ENCODE data around the gene ZSCAN1.

Gene ZSCAN1

DNA sequence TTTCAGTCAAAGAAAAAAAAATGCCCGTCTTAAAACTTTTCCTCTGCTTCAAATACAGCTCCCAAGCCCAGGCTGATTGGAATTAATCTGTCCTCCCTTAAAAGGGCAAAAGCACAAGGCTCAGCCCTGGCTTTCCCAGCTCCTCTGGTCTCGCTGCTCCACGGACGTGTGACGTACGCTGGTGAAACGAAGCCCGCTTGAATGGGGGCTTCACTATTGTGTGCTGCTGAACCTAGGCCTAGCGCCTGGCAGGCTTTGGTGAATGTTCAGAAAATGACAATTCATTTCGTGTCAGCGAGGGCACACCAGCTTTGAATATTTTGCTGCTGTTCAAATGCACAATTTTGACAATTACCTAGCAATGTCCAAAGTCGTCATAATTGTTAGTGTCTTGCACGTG, 24.6 kb downstream of the ZSCAN1 start:
- H3K27ac ChIP-seq, result no peak overlapping the region
- no peak overlapping the region for H3K9ac ChIP-seq (ENCODE audit: insufficient read length)
- no peak for DNase-seq (ENCODE audit: low read depth, low spot score)
- TF ChIP-seq POLR2AphosphoS5 (IDR thresholded peaks at IDR 0.05; ENCODE audit: borderline replicate concordance, low read depth, low read length) (no peak), FOXP2 (optimal IDR thresholded peaks at IDR 0.05; ENCODE audit: control extremely low read depth, extremely low read length, insufficient read depth) (no peak), EZH2 (IDR thresholded peaks at IDR 0.05) (no peak)
- H3K36me3 ChIP-seq (ENCODE audit: insufficient read depth, low read length), result no peaks in the 10 kb centered on the region
- no peaks in the 10 kb centered on the region for H3K9me3 ChIP-seq (ENCODE audit: low read depth, low read length)
- H3K4me3 ChIP-seq, result no peak overlapping the region

DNA sequence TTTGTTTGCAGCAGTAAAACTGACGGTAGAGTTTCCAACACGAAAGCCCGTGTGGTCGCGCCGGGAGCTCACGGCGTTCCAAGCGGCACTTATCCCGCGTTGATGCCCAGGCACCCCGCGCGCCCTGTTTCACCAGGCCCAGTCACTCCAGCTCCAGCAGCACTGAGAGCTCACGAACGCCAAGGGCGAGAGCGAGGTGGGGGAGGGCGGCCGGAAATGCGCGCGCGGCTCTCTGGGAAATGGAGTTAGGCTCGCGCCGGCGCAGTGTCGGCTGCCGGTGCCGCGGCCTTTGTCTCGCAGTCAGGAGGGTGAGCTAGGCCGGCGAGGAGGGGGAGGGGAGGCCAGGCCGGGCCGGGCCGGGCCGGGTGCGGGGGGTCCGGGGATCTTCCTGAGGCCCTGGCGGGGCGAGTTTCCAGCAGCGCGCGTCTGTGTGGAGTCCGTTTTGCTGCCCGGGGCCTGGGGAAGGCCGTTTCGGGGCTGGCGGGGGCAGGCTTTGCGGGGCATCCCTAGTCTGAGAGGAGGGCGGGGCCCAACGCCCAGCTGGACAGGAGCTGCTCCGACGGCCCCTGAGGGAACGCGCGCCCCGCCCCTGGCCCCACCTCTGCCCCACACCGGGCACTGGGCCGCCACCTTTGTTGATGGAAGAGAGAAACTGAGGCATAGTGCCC, 25.3 kb downstream of the ZSCAN1 start, which contains the start of gene ZNF135:
ZNF135 (plus strand) TSS at position 280 of the 668 bp plus-strand sequence. CDS start 721 bp downstream, outside the sequence.
- TF ChIP-seq FOXP2 (optimal IDR thresholded peaks at IDR 0.05; ENCODE audit: control extremely low read depth, extremely low read length, insufficient read depth), result no peak
- TF ChIP-seq POLR2AphosphoS5 (IDR thresholded peaks at IDR 0.05; ENCODE audit: borderline replicate concordance, low read depth, low read length), result no peak
- no peak for TF ChIP-seq EZH2 (IDR thresholded peaks at IDR 0.05)
- Histone ChIP-seq H3K27ac (no peak within 1 kb of the TSS), H3K9ac (ENCODE audit: insufficient read length) (no peak within 1 kb of the TSS), H3K9me3 (ENCODE audit: low read depth, low read length) (no peaks in the 10 kb centered on the region), H3K4me3 (no peak within 1 kb of the TSS), H3K36me3 (ENCODE audit: insufficient read depth, low read length) (no peaks in the 10 kb centered on the region)
- DNase-seq (ENCODE audit: low read depth, low spot score), result no peak

DNA sequence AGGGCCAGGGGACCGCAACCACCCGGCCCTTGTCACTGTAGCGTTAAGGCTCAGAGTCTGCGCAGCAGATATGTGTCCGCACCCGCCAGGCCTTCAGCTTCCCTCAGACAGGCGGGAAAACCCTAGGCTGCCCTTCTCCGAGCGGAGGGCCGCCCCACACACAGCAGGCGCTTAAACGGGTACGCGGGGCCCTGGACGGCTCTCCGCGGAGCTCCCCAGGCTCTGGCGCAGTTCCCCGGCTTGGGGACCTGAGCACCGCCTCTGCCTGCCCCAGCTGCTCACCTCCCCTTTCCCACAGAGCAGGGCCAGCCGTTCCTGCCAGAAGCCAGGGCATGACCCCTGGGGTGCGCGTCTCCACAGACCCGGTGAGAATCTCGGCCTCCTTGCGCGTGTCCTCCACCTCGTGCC, 25.9 kb downstream of the ZSCAN1 start:
- H3K27ac ChIP-seq, result no peak overlapping the region
- H3K9ac ChIP-seq (ENCODE audit: insufficient read length), result no peak overlapping the region
- TF ChIP-seq POLR2AphosphoS5 (IDR thresholded peaks at IDR 0.05; ENCODE audit: borderline replicate concordance, low read depth, low read length), result no peak
- TF ChIP-seq FOXP2 (optimal IDR thresholded peaks at IDR 0.05; ENCODE audit: control extremely low read depth, extremely low read length, insufficient read depth), result no peak
- no peak for TF ChIP-seq EZH2 (IDR thresholded peaks at IDR 0.05)
- H3K9me3 ChIP-seq (ENCODE audit: low read depth, low read length), result no peaks in the 10 kb centered on the region
- DNase-seq (ENCODE audit: low read depth, low spot score), result no peak
- H3K4me3 ChIP-seq, result no peak overlapping the region
- no peaks in the 10 kb centered on the region for H3K36me3 ChIP-seq (ENCODE audit: insufficient read depth, low read length)

DNA sequence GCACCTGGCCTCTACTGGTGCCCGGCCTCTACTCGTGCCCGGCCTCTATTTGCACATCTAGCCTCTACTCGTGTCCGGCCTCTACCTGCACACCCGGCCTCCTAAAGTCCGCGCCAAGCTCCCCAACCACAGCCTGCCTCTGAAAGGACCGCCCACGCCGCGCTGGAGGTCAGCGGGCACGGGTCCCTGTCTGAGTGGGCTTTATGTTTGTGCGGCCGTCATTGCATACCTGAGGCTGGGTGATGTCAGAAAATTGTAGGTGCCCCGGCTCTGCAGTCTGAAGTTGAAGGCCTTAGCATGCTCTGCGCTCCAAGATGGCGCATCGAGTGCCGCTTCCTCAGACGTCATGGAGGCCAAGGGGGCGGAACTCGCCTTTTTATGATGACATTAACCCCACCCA, 26.4 kb downstream of the ZSCAN1 start:
- no peak for DNase-seq (ENCODE audit: low read depth, low spot score)
- no peaks in the 10 kb centered on the region for H3K36me3 ChIP-seq (ENCODE audit: insufficient read depth, low read length)
- no peaks in the 10 kb centered on the region for H3K9me3 ChIP-seq (ENCODE audit: low read depth, low read length)
- H3K4me3 ChIP-seq, result no peak overlapping the region
- no peak for TF ChIP-seq FOXP2 (optimal IDR thresholded peaks at IDR 0.05; ENCODE audit: control extremely low read depth, extremely low read length, insufficient read depth)
- no peak for TF ChIP-seq POLR2AphosphoS5 (IDR thresholded peaks at IDR 0.05; ENCODE audit: borderline replicate concordance, low read depth, low read length)
- TF ChIP-seq EZH2 (IDR thresholded peaks at IDR 0.05), result no peak
- H3K9ac ChIP-seq (ENCODE audit: insufficient read length), result no peak overlapping the region
- H3K27ac ChIP-seq, result no peak overlapping the region

DNA sequence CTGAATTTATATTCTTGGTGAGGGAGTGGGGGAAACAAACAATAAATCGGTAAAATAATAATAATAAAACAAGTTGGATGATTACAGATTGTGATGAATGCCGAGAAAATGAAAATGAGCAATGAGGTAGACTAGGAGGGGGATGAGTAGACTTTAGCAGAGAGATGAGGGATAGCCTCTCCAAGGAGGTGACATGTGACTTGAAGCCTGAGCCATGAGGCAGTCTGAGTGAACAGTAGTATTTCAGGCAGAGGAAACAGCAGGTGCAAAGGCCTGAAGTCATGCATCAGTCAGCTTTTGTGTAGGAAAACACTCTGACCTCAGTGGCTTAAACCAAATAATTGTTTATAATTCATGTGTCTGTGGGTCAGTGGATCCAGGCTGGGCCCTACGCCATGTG, 29.9 kb downstream of the ZSCAN1 start:
- Histone ChIP-seq H3K27ac (no peak overlapping the region), H3K9me3 (ENCODE audit: low read depth, low read length) (no peaks in the 10 kb centered on the region), H3K4me3 (no peak overlapping the region), H3K9ac (ENCODE audit: insufficient read length) (no peak overlapping the region), H3K36me3 (ENCODE audit: insufficient read depth, low read length) (no peaks in the 10 kb centered on the region)
- TF ChIP-seq FOXP2 (optimal IDR thresholded peaks at IDR 0.05; ENCODE audit: control extremely low read depth, extremely low read length, insufficient read depth), result no peak
- TF ChIP-seq POLR2AphosphoS5 (IDR thresholded peaks at IDR 0.05; ENCODE audit: borderline replicate concordance, low read depth, low read length), result no peak
- no peak for TF ChIP-seq EZH2 (IDR thresholded peaks at IDR 0.05)
- DNase-seq (ENCODE audit: low read depth, low spot score), result no peak

DNA sequence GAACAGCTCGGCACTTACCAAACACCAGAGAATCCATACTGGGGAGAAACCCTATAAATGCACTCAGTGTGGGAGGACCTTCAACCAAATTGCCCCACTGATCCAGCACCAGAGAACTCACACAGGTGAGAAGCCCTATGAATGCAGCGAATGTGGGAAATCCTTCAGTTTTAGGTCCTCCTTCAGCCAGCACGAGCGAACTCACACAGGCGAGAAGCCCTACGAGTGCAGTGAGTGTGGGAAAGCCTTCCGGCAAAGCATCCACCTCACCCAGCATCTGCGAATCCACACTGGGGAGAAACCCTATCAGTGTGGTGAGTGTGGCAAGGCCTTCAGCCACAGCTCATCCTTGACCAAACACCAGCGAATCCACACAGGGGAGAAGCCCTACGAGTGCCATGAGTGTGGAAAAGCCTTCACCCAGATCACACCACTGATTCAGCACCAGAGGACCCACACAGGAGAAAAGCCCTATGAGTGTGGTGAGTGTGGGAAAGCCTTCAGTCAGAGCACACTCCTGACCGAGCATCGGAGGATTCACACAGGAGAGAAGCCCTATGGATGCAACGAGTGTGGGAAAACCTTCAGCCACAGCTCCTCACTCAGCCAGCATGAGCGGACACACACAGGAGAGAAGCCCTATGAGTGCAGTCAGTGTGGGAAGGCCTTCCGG, 33.6 kb downstream of the ZSCAN1 start:
- DNase-seq (ENCODE audit: low read depth, low spot score), result no peak
- no peak overlapping the region for H3K9ac ChIP-seq (ENCODE audit: insufficient read length)
- TF ChIP-seq EZH2 (IDR thresholded peaks at IDR 0.05) (no peak), POLR2AphosphoS5 (IDR thresholded peaks at IDR 0.05; ENCODE audit: borderline replicate concordance, low read depth, low read length) (no peak), FOXP2 (optimal IDR thresholded peaks at IDR 0.05; ENCODE audit: control extremely low read depth, extremely low read length, insufficient read depth) (no peak)
- no peak overlapping the region for H3K4me3 ChIP-seq
- no peaks in the 10 kb centered on the region for H3K9me3 ChIP-seq (ENCODE audit: low read depth, low read length)
- H3K36me3 ChIP-seq (ENCODE audit: insufficient read depth, low read length), result no peaks in the 10 kb centered on the region
- no peak overlapping the region for H3K27ac ChIP-seq

DNA sequence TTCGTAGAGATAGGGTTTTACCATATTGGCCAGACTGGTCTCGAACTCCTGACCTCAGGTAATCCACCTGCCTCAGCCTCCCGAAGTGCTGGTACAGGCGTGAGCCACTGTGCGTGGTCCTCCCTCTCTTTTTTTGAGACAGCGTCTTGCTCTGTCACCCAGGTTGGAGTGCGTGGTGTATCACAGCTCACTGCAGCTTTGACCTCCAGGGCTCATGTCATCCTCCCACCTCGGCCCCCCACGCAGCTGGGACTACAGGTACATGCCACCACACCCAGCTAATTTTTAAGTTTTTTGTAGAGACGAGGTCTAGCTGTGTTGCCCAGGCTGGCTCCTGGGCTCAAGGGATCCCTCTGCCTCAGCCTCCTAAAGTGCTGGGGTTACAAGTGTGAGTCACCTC, 46.0 kb downstream of the ZSCAN1 start:
- TF ChIP-seq POLR2AphosphoS5 (IDR thresholded peaks at IDR 0.05; ENCODE audit: borderline replicate concordance, low read depth, low read length) (no peak), FOXP2 (optimal IDR thresholded peaks at IDR 0.05; ENCODE audit: control extremely low read depth, extremely low read length, insufficient read depth) (no peak), EZH2 (IDR thresholded peaks at IDR 0.05) (no peak)
- Histone ChIP-seq H3K4me3 (no peak overlapping the region), H3K27ac (no peak overlapping the region), H3K9me3 (ENCODE audit: low read depth, low read length) (no peaks in the 10 kb centered on the region), H3K36me3 (ENCODE audit: insufficient read depth, low read length) (no peaks in the 10 kb centered on the region), H3K9ac (ENCODE audit: insufficient read length) (no peak overlapping the region)
- DNase-seq (ENCODE audit: low read depth, low spot score), result no peak

DNA sequence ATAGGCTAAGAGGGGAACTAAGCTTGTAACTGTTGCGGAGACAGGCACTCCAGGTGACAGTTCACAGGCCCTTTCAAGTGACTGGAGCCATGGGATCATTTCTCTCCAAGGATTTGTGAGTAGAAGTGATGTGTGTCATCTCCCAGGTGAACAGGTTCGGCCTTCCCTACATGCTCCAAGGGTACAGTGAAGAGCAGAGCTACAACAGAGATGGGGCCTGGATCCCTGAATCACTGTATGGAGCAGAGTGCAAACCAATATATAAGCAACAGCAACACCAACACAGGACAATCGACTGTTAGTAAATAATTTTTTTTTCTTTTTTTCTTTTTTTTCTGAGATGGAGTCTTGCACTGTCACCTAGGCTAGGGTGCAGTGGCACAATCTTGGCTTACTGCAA, 49.2 kb downstream of the ZSCAN1 start:
- Histone ChIP-seq H3K9me3 (ENCODE audit: low read depth, low read length) (no peaks in the 10 kb centered on the region), H3K9ac (ENCODE audit: insufficient read length) (no peak overlapping the region), H3K36me3 (ENCODE audit: insufficient read depth, low read length) (no peaks in the 10 kb centered on the region), H3K4me3 (no peak overlapping the region), H3K27ac (no peak overlapping the region)
- no peak for DNase-seq (ENCODE audit: low read depth, low spot score)
- TF ChIP-seq EZH2 (IDR thresholded peaks at IDR 0.05), result no peak
- TF ChIP-seq POLR2AphosphoS5 (IDR thresholded peaks at IDR 0.05; ENCODE audit: borderline replicate concordance, low read depth, low read length), result no peak

Data from SK-N-MC (cell line).